ENCODE data around the gene WRAP53.
"Not testable (repeated sequence)": the region's sequence is repeated elsewhere in the genome, so short reads cannot be mapped to it uniquely, and the experiment has no call there.

The WRAP53 gene

GRCh38 chr17:7687908-7688807, at the start of gene WRAP53:
WRAP53 (plus strand) TSS chr17:7688477; CDS start chr17:7688649, 172 bp downstream.
- peak; percentile 95 for DNase-seq

GRCh38 chr17:7640783-7641182, 47.5 kb upstream of the WRAP53 start:
- DNase-seq = no peak

- not testable (repeated sequence) for DNase-seq
Measured at GRCh38 chr17:7641635-7642034, 46.6 kb upstream of the WRAP53 start.

- DNase-seq = no peak
Measured at GRCh38 chr17:7644775-7645174, 43.5 kb upstream of the WRAP53 start.

- no peak for DNase-seq
Measured at GRCh38 chr17:7646457-7646856, 41.8 kb upstream of the WRAP53 start.

GRCh38 chr17:7647018-7647417, 41.3 kb upstream of the WRAP53 start:
- no peak for DNase-seq

GRCh38 chr17:7650509-7651096, 37.7 kb upstream of the WRAP53 start, which contains the start of gene ATP1B2:
ATP1B2 (plus strand) TSS chr17:7650926; CDS start chr17:7651519, 593 bp downstream.
- peak; percentile 75 for DNase-seq

- DNase-seq = no peak
Measured at GRCh38 chr17:7651097-7651664, 37.1 kb upstream of the WRAP53 start.

GRCh38 chr17:7651665-7652387, 36.5 kb upstream of the WRAP53 start:
- peak; percentile 38 for DNase-seq

- DNase-seq = no peak
Measured at GRCh38 chr17:7652388-7653356, 35.6 kb upstream of the WRAP53 start.

GRCh38 chr17:7654832-7655540, 33.3 kb upstream of the WRAP53 start:
- peak; percentile 12 for DNase-seq

- no peak for DNase-seq
Measured at GRCh38 chr17:7655541-7655840, 32.8 kb upstream of the WRAP53 start.

GRCh38 chr17:7656958-7657609, 31.2 kb upstream of the WRAP53 start:
- no peak for DNase-seq

- no peak for DNase-seq
Measured at GRCh38 chr17:7667656-7668406, 20.4 kb upstream of the WRAP53 start.

GRCh38 chr17:7668482-7668881, 19.8 kb upstream of the WRAP53 start:
- DNase-seq = no peak

GRCh38 chr17:7673239-7673638, 15.0 kb upstream of the WRAP53 start:
- DNase-seq = no peak

- DNase-seq = no peak
Measured at GRCh38 chr17:7674934-7675333, 13.3 kb upstream of the WRAP53 start.

- DNase-seq = no peak
Measured at GRCh38 chr17:7676533-7676932, 11.7 kb upstream of the WRAP53 start.

GRCh38 chr17:7677388-7678067, 10.7 kb upstream of the WRAP53 start:
- no peak for DNase-seq

Measured in NCI-H69 (cell line).